H9 (cell line): ENCODE measurements around the gene VTA1. TPM values are rescaled to one million over a fixed set of nuclear protein-coding genes. Genes with fewer than 3 reads are reported as not detected.

Source experiments
- DNase-seq: peaks from one replicate; pipeline ENCODE4 v3.0.0-alpha.2; 2017
- H2AFZ ChIP-seq: one replicate; pipeline ENCODE4 v1.6.1; 2013; ENCODE audit warnings: mild to moderate bottlenecking, low read length, control low read depth, moderate library complexity
- H2AK5ac ChIP-seq: 2 replicates; pipeline ENCODE4 v1.6.1; 2013; ENCODE audit warnings: low read length, control low read depth, mixed read lengths; ENCODE audit not compliant: insufficient read length
- H2BK120ac ChIP-seq: one replicate; pipeline ENCODE4 v1.6.1; 2013; ENCODE audit warnings: low read depth, mild to moderate bottlenecking, low read length, control low read depth, inconsistent platforms; ENCODE audit not compliant: poor library complexity, severe bottlenecking
- H2BK12ac ChIP-seq: 2 replicates; pipeline ENCODE4 v1.6.1; 2013; ENCODE audit warnings: low read length, control low read depth, mixed read lengths, low read depth; ENCODE audit not compliant: insufficient read length
- H2BK15ac ChIP-seq: 2 replicates; pipeline ENCODE4 v1.6.1; 2013; ENCODE audit warnings: low read depth, low read length, control low read depth
- H2BK20ac ChIP-seq: one replicate; pipeline ENCODE4 v1.6.1; 2013; ENCODE audit warnings: low read depth, mild to moderate bottlenecking, low read length, control low read depth, inconsistent platforms; ENCODE audit not compliant: poor library complexity, severe bottlenecking
- H2BK5ac ChIP-seq: 2 replicates; pipeline ENCODE4 v1.6.1; 2013; ENCODE audit warnings: low read length, control low read depth, mixed read lengths; ENCODE audit not compliant: insufficient read length
- H3K14ac ChIP-seq: 2 replicates; pipeline ENCODE4 v1.6.1; 2013; ENCODE audit warnings: low read length, control low read depth; ENCODE audit not compliant: insufficient read depth
- H3K18ac ChIP-seq: 2 replicates; pipeline ENCODE4 v1.6.1; 2013; ENCODE audit warnings: low read depth, mild to moderate bottlenecking, mixed read lengths, low read length, control low read depth; ENCODE audit not compliant: insufficient read length
- H3K23ac ChIP-seq: 2 replicates; pipeline ENCODE4 v1.6.1; 2013; ENCODE audit warnings: low read length, control low read depth, mixed read lengths, low read depth; ENCODE audit not compliant: insufficient read length
- H3K23me2 ChIP-seq: 2 replicates; pipeline ENCODE4 v1.6.1; 2013; ENCODE audit warnings: low read depth, mild to moderate bottlenecking, mixed read lengths, low read length, control low read depth; ENCODE audit not compliant: insufficient read length, poor library complexity, severe bottlenecking
- H3K27ac ChIP-seq: 2 replicates; pipeline ENCODE4 v1.5.1; 2013; ENCODE audit warnings: low read length, control low read depth, mixed read lengths, low read depth; ENCODE audit not compliant: insufficient read length
- H3K27me3 ChIP-seq: 2 replicates; pipeline ENCODE4 v1.6.1; 2013; ENCODE audit warnings: low read length, control low read depth, inconsistent platforms; ENCODE audit not compliant: insufficient read depth
- H3K4ac ChIP-seq: 2 replicates; pipeline ENCODE4 v1.6.1; 2013; ENCODE audit warnings: low read depth, mild to moderate bottlenecking, control low read depth, inconsistent platforms, low read length, moderate library complexity
- H3K4me1 ChIP-seq: 2 replicates; pipeline ENCODE4 v1.6.1; 2013; ENCODE audit warnings: low read length, control low read depth, inconsistent platforms; ENCODE audit not compliant: insufficient read depth
- H3K4me2 ChIP-seq: 2 replicates; pipeline ENCODE4 v1.6.1; 2013; ENCODE audit warnings: low read length, control low read depth, mixed read lengths; ENCODE audit not compliant: insufficient read length, insufficient read depth
- H3K56ac ChIP-seq: 2 replicates; pipeline ENCODE4 v1.6.1; 2013; ENCODE audit warnings: low read depth, mild to moderate bottlenecking, mixed read lengths, low read length, control low read depth; ENCODE audit not compliant: insufficient read length
- H3K79me1 ChIP-seq: 2 replicates; pipeline ENCODE4 v1.6.1; 2013; ENCODE audit warnings: low read depth, mild to moderate bottlenecking, moderate library complexity, low read length, control low read depth, inconsistent platforms; ENCODE audit not compliant: insufficient read depth, poor library complexity, severe bottlenecking
- H3K79me2 ChIP-seq: 2 replicates; pipeline ENCODE4 v1.6.1; 2013; ENCODE audit warnings: low read length, control low read depth, inconsistent platforms; ENCODE audit not compliant: insufficient read depth
- H3K9ac ChIP-seq: 2 replicates; pipeline ENCODE4 v1.6.1; 2013; ENCODE audit warnings: low read length, control low read depth, mixed read lengths; ENCODE audit not compliant: insufficient read length; ENCODE audit errors: extremely low read depth
- H3K9me3 ChIP-seq: one replicate; pipeline ENCODE4 v1.6.1; 2013; ENCODE audit warnings: low read depth, low read length, inconsistent platforms; ENCODE audit not compliant: control insufficient read depth
- H3T11ph ChIP-seq: one replicate; pipeline ENCODE4 v1.6.1; 2013; ENCODE audit warnings: mild to moderate bottlenecking, low read length, control low read depth, inconsistent platforms
- H4K20me1 ChIP-seq: one replicate; pipeline ENCODE4 v1.6.1; 2013; ENCODE audit not compliant: control insufficient read depth, insufficient read length, insufficient read depth
- H4K5ac ChIP-seq: 2 replicates; pipeline ENCODE4 v1.6.1; 2013; ENCODE audit warnings: low read depth, mild to moderate bottlenecking, mixed read lengths, low read length, control low read depth; ENCODE audit not compliant: insufficient read length
- H4K8ac ChIP-seq: replicated peaks from 2 replicates; pipeline ENCODE4 v1.6.1; 2013; ENCODE audit warnings: low read length, control low read depth, mixed read lengths, low read depth; ENCODE audit not compliant: insufficient read length
- H4K91ac ChIP-seq: 2 replicates; pipeline ENCODE4 v1.6.1; 2013; ENCODE audit warnings: low read depth, mild to moderate bottlenecking, moderate library complexity, mixed read lengths, low read length, control low read depth; ENCODE audit not compliant: insufficient read length
- H3K27ac Mint-ChIP-seq, 3 experiments: 2 replicates in 2 of 3; 3 replicates in 1 of 3; pipeline ENCODE4 v1.8.0; 2020 to 2021; ENCODE audit warnings: mixed read lengths in 3 of 3, mild to moderate bottlenecking in 1 of 3, moderate library complexity in 1 of 3
- H3K27me3 Mint-ChIP-seq: 2 replicates; pipeline ENCODE4 v1.8.0; 2021; ENCODE audit warnings: low read depth, mild to moderate bottlenecking, moderate library complexity, mixed read lengths
- H3K36me3 Mint-ChIP-seq, 3 experiments: 2 replicates in 2 of 3; 3 replicates in 1 of 3; pipeline ENCODE4 v1.8.0; 2020 to 2021; ENCODE audit warnings: low read depth in 3 of 3, mixed read lengths in 3 of 3; ENCODE audit not compliant: insufficient read depth in 1 of 3
- H3K4me1 Mint-ChIP-seq, 2 experiments: 2 replicates each; pipeline ENCODE4 v1.8.0; 2020; ENCODE audit warnings: mixed read lengths in 2 of 2
- H3K4me3 Mint-ChIP-seq, 2 experiments: 2 replicates in 1 of 2; 3 replicates in 1 of 2; pipeline ENCODE4 v1.8.0; 2020 to 2021; ENCODE audit warnings: mild to moderate bottlenecking in 2 of 2, mixed read lengths in 2 of 2, moderate library complexity in 1 of 2
- H3K9me3 Mint-ChIP-seq, 2 experiments: 2 replicates in 1 of 2; 3 replicates in 1 of 2; pipeline ENCODE4 v1.8.0; 2020; ENCODE audit warnings: mild to moderate bottlenecking in 2 of 2, mixed read lengths in 2 of 2, moderate library complexity in 1 of 2
- CTCF ChIP-seq: fragments of 200-600 bp; sonication (generic); conservative IDR thresholded peaks from 3 replicates; pipeline ENCODE4 v1.8.0; 2021; ENCODE audit warnings: antibody characterized with exemption, mild to moderate bottlenecking
- WGBS: extraction: QIAGEN DNeasy Blood & Tissue Kit; methylation state at CpG from one replicate; pipeline ENCODE4 v1.1.7; 2013; ENCODE audit warnings: missing lambda C conversion rate, low lambda C conversion rate, mixed read lengths; ENCODE audit not compliant: insufficient read length; ENCODE audit errors: extremely low coverage; 5-methylcytosine and 5-hydroxymethylcytosine counted together
- total RNA-seq: library from RNA; stranded (reverse); gene quantifications from 2 replicates; pipeline ENCODE4 v1.2.1, GENCODE V29; 2021

Gene VTA1
- total RNA-seq, 1 experiment from 2014 or later, result 63.1 TPM

- no peak overlapping the region for H2AK5ac ChIP-seq
- no peaks in the 10 kb centered on the region for H3K4me1 ChIP-seq
- no peak overlapping the region for H2BK5ac ChIP-seq
- H4K5ac ChIP-seq, result no peak overlapping the region
- H4K91ac ChIP-seq, result no peak overlapping the region
- H3K9me3 Mint-ChIP-seq, result no peaks in the 10 kb centered on the region
- H2BK12ac ChIP-seq, result no peak overlapping the region
- no peak overlapping the region for H3K27ac Mint-ChIP-seq
- no peak overlapping the region for H2AFZ ChIP-seq
- H3K79me2 ChIP-seq, result no peaks in the 10 kb centered on the region
- H3K79me1 ChIP-seq, result peaks cover 2% of the 10 kb centered on the region
- H3K56ac ChIP-seq, result no peak overlapping the region
- no peak overlapping the region for H3K4me3 Mint-ChIP-seq
- no peak overlapping the region for H3K14ac ChIP-seq
- no peaks in the 10 kb centered on the region for H3K36me3 Mint-ChIP-seq
- DNase-seq, result no peak
- H3T11ph ChIP-seq, result no peak overlapping the region
- no peaks in the 10 kb centered on the region for H3K4me1 Mint-ChIP-seq
- H3K27me3 Mint-ChIP-seq, result no peaks in the 10 kb centered on the region
- H3K18ac ChIP-seq, result no peak overlapping the region
- H2BK20ac ChIP-seq, result no peak overlapping the region
- WGBS, result no CpG with 5 or more reads among the region's 1 CpG
- H3K4ac ChIP-seq, result no peak overlapping the region
- H2BK120ac ChIP-seq, result no peak overlapping the region
- H3K23ac ChIP-seq, result no peak overlapping the region
- no peak for TF ChIP-seq CTCF
- no peak overlapping the region for H2BK15ac ChIP-seq
- H3K4me2 ChIP-seq, result no peak overlapping the region
- no peaks in the 10 kb centered on the region for H3K27me3 ChIP-seq
- no peaks in the 10 kb centered on the region for H4K20me1 ChIP-seq
- no peak overlapping the region for H4K8ac ChIP-seq
- no peaks in the 10 kb centered on the region for H3K9me3 ChIP-seq
- H3K27ac ChIP-seq, result no peak overlapping the region
- H3K23me2 ChIP-seq, result no peaks in the 10 kb centered on the region
- no peak overlapping the region for H3K9ac ChIP-seq
Measured at GRCh38 chr6:142183351-142183750, 36.3 kb downstream of the VTA1 start.
